Epithelial cell of esophagus (primary cell): ENCODE data around the gene SYT4.

Source experiments
- DNase-seq: peaks from one replicate; pipeline ENCODE4 v3.0.0; 2010; ENCODE audit warnings: low read depth
- H3K4me3 ChIP-seq: 2 replicates; pipeline ENCODE4 v1.5.1; 2011; ENCODE audit warnings: mild to moderate bottlenecking, low read length, control low read depth
- CTCF ChIP-seq: IDR thresholded peaks from 2 replicates; pipeline ENCODE4 v1.5.1; 2011; ENCODE audit warnings: low read depth, mild to moderate bottlenecking, low read length, control low read depth, inconsistent platforms; ENCODE audit not compliant: insufficient read depth; ENCODE audit errors: missing control alignments

The SYT4 gene

DNA sequence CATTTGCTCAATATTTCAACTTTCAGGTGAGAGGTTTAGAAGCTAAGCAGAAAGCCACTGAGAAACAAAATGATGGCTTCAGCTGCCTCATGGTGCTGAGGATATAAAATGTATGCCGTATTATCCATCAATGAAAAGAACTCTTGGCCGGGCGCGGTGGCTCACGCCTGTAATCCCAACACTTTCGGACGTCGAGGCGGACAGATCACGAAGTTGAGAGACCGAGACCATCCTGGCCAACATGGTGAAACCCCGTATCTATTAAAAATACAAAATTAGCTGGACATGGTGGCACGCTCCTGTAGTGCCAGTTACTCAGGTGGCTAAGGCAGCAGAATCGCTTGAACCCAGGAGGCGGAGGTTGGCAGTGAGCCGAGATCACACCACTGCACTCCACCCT lies 6.0 kb upstream of the SYT4 start:
- TF ChIP-seq CTCF: no peak
- no peak for DNase-seq
- H3K4me3 ChIP-seq: no peak overlapping the region

- TF ChIP-seq CTCF: no peak
- peak; percentile 5 for DNase-seq
- H3K4me3 ChIP-seq: no peak overlapping the region
These were observed 1.9 kb upstream of the SYT4 start for GRCh38 chr18:43279015-43279744.

DNA sequence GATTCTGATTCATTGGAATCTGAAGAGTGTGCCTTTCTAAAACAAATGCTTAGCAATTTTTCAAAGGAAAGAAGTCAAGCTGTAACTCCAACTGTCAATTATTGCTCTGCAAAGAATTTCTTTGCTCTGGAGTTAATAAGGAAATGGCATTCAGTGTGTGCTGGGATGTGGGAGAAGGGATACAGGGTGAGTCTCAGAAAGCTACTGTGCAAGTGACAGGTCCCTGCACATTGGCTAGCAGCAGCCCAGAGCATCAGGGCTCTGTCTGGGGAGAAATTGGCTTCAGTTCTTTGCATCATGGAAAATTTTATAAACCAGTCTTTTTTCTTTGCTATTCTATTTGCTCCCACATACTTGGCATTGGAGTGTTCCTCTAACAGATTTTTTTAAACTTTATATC lies 1.1 kb upstream of the SYT4 start:
- H3K4me3 ChIP-seq: no peak overlapping the region
- no peak for TF ChIP-seq CTCF

DNA sequence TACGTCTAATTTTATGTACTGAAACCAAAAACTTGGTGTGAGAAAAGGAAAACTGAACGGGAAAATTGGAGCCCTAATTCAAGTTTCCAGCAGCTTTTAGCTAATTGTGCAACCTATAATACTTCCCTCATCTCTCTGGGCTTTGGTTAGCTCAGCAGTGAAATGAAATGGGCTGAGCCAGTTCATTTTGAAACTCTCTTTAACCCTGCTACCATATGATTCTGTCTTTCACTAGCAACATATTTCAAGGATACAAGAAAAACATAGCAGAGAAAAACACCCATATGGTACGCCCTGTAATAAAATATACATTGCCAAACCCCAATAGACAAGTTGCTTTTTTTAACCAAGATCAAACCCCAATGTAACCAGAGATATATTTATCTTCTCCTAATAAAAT lies 799 bp downstream of the SYT4 start:
- DNase-seq: no peak
- no peak overlapping the region for H3K4me3 ChIP-seq
- TF ChIP-seq CTCF: no peak

More for the DNA sequence above, 1.1 kb upstream of the SYT4 start:
- DNase-seq: no peak

DNA sequence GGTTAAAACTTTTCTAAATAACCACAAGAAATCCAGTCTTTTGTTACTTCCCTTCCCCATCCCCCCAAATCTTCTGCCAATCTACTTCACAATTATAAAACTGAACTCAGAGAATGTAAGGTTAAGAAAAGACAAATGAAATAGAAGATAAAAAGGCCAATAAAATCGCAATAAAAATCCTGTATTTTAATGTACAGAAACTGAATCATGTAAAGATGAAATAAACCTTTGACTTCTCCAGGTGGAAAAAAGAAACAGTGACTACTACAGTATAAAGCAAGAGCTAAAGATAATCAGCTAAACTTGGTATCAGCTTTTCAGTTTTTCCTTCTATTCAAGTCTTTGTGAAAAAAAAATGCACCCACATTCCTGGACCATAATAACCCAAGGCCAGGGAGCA lies 1.7 kb downstream of the SYT4 start:
- TF ChIP-seq CTCF: no peak
- no peak for DNase-seq
- H3K4me3 ChIP-seq: no peak overlapping the region

DNA sequence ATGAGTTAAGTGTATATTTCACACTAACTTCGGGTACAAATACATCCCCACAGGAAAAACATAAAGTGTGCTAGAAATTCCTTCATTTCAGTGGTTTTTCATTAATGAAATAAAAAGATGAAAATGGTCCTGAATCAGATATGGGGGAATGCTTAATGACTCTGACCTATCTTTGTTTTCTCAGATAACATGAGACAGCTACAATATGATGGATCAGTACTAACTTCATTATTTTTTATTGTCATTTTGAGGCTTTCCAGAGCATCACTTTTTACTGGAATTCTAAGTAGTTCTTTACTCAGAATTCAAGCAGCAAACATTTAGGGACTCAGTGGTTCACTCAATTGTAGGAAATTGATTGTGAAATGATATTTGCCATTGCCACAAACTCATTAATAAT lies 2.8 kb downstream of the SYT4 start:
- no peak for DNase-seq
- TF ChIP-seq CTCF: no peak
- H3K4me3 ChIP-seq: no peak overlapping the region
